NCI-H748 (cell line): ENCODE data around the gene TMEM244.
"Not testable (repeated sequence)": the region's sequence is repeated elsewhere in the genome, so short reads cannot be mapped to it uniquely, and the experiment has no call there.

Experiments
- DNase-seq: peaks from one replicate; lab custom pipeline; 2025; ENCODE audit not compliant: unreplicated experiment; lab: John Stamatoyannopoulos, UW

TMEM244 gene

GRCh38 chr6:129817332-129817731 is 43.8 kb downstream of the TMEM244 start:
- no peak for DNase-seq

- DNase-seq: no peak
Observed at GRCh38 chr6:129812145-129812777, 48.9 kb downstream of the TMEM244 start.

DNA sequence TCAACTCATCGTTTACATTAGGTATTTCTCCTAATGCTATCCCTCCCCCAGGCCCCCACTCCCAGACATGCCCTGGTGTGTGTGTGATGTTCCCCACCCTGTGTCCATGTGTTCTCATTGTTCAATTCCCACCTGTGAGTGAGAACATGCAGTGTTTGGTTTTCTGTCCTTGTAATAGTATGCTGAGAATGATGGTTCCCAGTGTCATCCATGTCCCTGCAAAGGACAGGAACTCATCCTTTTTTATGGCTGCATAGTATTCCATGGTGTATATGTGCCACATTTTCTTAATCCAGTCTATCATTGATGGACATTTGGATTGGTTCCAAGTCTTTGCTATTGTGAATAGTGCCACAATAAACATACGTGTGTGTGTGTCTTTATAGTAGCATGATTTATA is 54.0 kb downstream of the TMEM244 start:
- not testable (repeated sequence) for DNase-seq

- not testable (repeated sequence) for DNase-seq
Observed at GRCh38 chr6:129802920-129803319, 58.2 kb downstream of the TMEM244 start.

- DNase-seq: no peak
Observed at GRCh38 chr6:129801909-129802308, 59.2 kb downstream of the TMEM244 start.

GRCh38 chr6:129795261-129795660 is 65.9 kb downstream of the TMEM244 start:
- no peak for DNase-seq

DNA sequence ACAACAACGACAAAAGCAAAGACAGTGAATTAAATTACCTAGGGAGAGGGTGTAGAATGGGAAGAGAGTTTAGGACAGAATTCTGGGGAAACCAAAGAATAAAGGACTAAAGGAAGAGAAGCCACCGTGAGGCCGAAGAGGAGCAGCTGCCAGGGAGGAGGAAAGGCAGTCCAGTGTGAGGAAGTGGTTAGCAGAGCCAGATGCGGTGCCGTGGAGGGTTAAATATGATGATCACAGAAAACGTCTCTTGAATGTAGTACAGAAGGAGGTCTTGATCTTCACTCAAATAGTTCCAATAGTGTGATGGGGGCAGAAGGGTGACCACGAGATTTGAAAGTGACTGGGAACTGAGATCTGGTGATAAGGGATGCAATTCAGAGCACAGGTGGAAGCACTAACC is 67.7 kb downstream of the TMEM244 start:
- no peak for DNase-seq

DNA sequence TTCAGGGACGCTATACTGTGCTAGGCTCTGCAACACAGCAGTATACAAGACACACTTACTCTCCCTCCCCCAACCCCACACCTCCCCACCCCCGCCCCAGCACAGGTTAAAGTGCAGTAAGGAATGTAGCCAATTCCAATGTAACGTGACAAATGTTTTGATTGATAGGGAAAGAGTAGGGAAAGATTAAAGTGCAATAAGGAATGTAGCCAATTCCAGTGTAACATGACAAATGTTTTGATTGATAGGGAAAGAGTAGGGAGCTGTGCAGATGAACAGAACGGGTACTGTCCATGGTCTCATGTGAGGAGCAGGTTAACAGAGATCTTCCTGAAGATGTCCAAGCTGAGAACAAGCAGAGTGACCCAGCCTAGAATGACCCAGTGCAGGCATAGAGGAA is 69.1 kb downstream of the TMEM244 start:
- DNase-seq: no peak

DNA sequence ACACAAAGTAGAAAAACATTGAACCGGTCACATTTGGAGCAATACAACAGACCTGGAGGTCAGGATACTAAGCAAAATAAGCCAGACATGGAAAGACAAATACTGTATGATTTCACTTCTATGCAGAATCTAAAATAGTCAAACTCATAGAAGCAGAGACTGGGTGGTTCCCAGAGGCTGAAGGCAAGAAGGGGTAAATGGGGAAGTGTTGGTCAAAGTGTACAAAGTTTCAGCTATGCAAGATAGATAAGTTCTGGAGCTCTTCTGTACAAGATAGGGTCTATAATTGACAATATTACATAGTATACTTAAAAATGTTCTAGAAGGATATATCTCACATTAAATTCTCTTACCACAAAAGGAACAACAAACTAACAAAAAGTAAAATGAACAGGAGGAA is 70.3 kb downstream of the TMEM244 start:
- DNase-seq: no peak

DNA sequence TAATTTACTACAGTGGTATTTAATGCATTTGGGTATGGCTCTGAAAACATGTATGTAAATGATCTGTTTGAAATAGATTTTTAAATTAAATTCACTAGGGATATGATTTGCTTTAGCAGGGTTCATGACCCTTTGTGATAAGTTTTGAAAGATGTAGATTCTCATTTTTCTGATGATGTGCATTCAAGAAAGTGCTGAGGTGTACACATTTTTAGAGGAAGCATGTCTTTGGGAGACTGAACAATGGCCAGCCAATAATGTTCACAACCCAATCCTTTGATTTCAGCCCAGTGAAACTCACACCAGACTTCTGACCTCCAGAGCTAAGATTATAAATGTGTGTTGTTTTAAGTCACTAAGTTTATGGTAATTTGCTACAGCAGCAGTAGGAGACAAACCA is 71.1 kb downstream of the TMEM244 start:
- DNase-seq: no peak

GRCh38 chr6:129787816-129788215 is 73.3 kb downstream of the TMEM244 start:
- DNase-seq: no peak

GRCh38 chr6:129786548-129786947 is 74.6 kb downstream of the TMEM244 start:
- no peak for DNase-seq

DNA sequence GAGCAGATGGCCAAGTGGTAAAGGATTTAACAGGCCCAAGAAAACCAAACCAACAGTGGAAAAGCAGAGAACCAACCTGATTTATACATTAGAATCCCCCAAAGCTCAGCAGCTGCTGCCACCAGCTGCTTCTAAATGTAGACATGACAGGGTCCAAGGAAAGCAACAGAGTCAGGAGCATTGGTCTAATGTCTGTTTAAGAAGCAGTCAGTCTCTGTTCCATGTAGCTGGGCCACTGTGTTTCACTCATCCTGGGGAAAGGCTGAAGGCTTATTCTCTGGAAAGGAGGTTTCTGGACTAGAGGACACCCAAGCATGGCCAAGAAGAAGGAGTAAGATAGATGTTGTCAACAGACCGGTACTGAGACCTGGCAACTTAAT is 75.4 kb downstream of the TMEM244 start:
- DNase-seq: no peak

DNA sequence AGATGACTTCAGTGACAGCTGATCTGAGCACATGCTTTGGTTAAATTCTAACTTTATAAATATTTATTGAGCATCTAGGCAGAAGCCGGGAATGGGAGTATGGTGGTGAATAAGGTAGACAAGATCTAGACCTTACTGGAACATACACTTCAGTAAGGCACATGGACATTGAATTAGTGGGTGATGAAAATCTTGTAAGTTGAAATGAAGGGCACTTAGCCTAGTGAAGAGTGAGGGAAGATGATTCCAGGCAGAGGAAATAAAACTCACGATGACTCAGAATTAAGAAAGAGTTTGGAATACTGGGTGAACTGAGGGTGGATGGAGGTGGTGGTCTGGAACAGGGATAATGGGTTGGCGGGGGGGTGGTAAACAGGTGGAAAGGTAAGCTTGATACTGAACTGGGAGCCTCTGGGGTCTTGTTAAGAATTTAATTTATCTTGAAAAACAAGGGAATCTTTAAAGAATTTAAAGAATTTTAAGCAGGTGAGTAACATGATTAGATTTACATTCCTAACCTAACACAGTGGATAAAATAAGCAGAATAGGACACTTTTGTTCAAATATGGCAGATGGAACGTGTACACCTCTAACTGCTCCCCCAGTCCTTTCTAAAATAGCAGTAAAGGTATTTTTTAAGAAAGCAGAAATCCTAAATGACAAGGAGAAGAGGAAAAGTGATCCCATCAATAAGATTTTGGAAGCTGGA is 75.9 kb downstream of the TMEM244 start:
- no peak for DNase-seq
